ENCODE data around the gene TNFRSF14. TPM values are rescaled to one million over a fixed set of nuclear protein-coding genes. Genes with fewer than 3 reads are reported as not detected.

The TNFRSF14 gene
- total and polyA plus RNA-seq, 9 of the 15 experiments (the other 6 are each of a cell fraction or from before 2014, with no cell fraction given): 0.11 to 2.3 (median 0.68) TPM; not detected in 2

DNA sequence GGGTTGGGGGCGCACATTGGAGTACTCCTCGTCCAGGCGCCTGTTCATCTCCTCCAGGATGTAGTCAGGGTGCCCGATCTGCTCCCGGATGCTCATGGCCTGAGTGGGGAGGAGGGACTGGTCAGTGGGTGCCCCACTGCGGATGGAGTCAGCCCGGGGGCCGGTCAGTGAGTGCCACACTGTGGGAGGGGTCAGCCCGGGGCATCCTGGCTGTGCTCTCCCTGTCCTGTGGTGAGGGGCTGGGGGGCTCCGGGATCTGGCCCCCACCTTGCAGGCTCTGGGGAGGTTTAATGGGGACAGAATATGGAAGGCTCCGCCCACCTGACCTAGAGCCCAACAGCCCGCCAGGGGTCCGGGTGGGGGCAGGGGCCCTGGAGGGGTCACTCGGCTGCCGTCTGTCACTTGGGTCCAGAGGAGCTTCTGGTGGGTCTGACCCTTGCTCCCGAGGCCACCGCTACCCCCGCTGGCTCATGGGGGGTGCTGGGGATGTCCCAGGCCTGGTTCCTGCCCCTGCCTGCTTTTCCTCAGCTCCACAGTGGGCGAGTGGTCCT, 39.2 kb downstream of the TNFRSF14 start (continued):
- TF ChIP-seq NCOA6 (IDR thresholded peaks at IDR 0.05) (no peak), TAF1 (IDR thresholded peaks at IDR 0.05; ENCODE audit: control insufficient read depth, extremely low read depth, insufficient read depth, low read length, severe bottlenecking) (no peak), FOS (IDR thresholded peaks at IDR 0.05; ENCODE audit: extremely low read depth, insufficient read length) (no peak), SIN3A (IDR thresholded peaks at IDR 0.05; ENCODE audit: borderline replicate concordance in 2 of 2, control insufficient read depth in 1 of 2, low read depth in 2 of 2, low read length in 2 of 2) (no peak), ZNF324 (CRISPR knock-in tag; IDR thresholded peaks at IDR 0.05) (no peak), GTF2E2 (tag; IDR thresholded peaks at IDR 0.05) (no peak), TRIM25 (IDR thresholded peaks at IDR 0.05; ENCODE audit: borderline replicate concordance) (no peak), ZFPM2 (CRISPR knock-in tag; IDR thresholded peaks at IDR 0.05) (no peak)
- TF ChIP-seq, protein P1, sequence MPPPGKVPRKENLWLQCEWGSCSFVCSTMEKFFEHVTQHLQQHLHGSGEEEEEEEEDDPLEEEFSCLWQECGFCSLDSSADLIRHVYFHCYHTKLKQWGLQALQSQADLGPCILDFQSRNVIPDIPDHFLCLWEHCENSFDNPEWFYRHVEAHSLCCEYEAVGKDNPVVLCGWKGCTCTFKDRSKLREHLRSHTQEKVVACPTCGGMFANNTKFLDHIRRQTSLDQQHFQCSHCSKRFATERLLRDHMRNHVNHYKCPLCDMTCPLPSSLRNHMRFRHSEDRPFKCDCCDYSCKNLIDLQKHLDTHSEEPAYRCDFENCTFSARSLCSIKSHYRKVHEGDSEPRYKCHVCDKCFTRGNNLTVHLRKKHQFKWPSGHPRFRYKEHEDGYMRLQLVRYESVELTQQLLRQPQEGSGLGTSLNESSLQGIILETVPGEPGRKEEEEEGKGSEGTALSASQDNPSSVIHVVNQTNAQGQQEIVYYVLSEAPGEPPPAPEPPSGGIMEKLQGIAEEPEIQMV (tag; conservative IDR thresholded peaks at IDR 0.05; ENCODE audit: low read depth): no peak
